Thyroid gland (tissue), 4 donors: ENCODE measurements around the gene KCNH1.

Source experiments
- POLR2A ChIP-seq, 2 donors: fragments of 450-650 bp; IDR thresholded peaks; one replicate each; pipeline ENCODE4 v1.6.1; 2017; ENCODE audit warnings: antibody characterized with exemption in 2 of 2, mild to moderate bottlenecking in 2 of 2, moderate library complexity in 1 of 2
- TF ChIP-seq, protein P1 (sequence below), 6 experiments: fragments of 200-600 bp in 3 of 6; fragments of 450-650 bp in 3 of 6; sonication (generic) in 3 of 6; IDR thresholded peaks; one replicate each; pipeline ENCODE4 v1.5.1; 2016 to 2019; ENCODE audit warnings: antibody characterized with exemption in 6 of 6, mild to moderate bottlenecking in 2 of 6, inconsistent platforms in 1 of 6, moderate library complexity in 1 of 6

DNA sequence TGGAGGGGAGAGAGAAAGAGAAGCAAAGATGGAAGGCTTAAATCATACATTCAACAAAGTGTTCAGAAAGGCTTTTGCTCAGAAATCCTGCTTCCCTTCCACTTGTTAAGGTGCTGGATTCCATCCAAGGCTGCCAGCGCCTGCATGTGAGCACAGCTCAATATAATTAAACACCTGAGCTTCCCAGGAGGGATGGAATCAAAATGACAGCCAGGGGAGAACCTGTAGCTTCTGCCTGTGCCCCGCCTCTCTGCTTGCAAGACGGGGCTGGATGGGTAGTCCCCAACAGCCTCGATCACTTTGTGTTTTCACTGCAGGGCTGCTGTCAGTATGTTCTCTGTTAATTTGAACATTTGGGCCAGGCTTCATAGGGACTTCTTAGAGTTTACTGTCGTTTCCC, 225.7 kb downstream of the KCNH1 start:
- TF ChIP-seq, protein P1, sequence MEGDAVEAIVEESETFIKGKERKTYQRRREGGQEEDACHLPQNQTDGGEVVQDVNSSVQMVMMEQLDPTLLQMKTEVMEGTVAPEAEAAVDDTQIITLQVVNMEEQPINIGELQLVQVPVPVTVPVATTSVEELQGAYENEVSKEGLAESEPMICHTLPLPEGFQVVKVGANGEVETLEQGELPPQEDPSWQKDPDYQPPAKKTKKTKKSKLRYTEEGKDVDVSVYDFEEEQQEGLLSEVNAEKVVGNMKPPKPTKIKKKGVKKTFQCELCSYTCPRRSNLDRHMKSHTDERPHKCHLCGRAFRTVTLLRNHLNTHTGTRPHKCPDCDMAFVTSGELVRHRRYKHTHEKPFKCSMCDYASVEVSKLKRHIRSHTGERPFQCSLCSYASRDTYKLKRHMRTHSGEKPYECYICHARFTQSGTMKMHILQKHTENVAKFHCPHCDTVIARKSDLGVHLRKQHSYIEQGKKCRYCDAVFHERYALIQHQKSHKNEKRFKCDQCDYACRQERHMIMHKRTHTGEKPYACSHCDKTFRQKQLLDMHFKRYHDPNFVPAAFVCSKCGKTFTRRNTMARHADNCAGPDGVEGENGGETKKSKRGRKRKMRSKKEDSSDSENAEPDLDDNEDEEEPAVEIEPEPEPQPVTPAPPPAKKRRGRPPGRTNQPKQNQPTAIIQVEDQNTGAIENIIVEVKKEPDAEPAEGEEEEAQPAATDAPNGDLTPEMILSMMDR (IDR thresholded peaks at IDR 0.05), result no peak
- TF ChIP-seq POLR2A (IDR thresholded peaks at IDR 0.05), result no peak
